Measurements from ENCODE around the gene AMER2.

- no peak for TF ChIP-seq CTCF (IDR thresholded peaks at IDR 0.05)
- no peak for TF ChIP-seq EZH2 (IDR thresholded peaks at IDR 0.05; ENCODE audit: borderline replicate concordance, insufficient read depth, low read depth, low read length, poor library complexity, severe bottlenecking)
Measured at GRCh38 chr13:25177636-25178035, 5.5 kb upstream of the AMER2 start.

All from B cell (primary cell).